ENCODE measurements around the gene PIK3R3. TPM values are rescaled to one million over a fixed set of nuclear protein-coding genes. Genes with fewer than 3 reads are reported as not detected.

Gene PIK3R3
- 8.1 TPM for total RNA-seq
- polyA plus RNA-seq (ENCODE audit: insufficient read depth in 1 of 8, insufficient read length in 8 of 8, low replicate concordance in 1 of 8): 10 to 100 TPM; 11.7 to 18.3 (median 13.9) TPM
- long read RNA-seq, donor 1: 0 reads
- long read RNA-seq, donor 2: 0 reads
- long read RNA-seq, donor 3, full-length matches to known transcripts: 3 of 3 reads
- long read RNA-seq, donor 3, partial matches to known transcripts: 0 of 3 reads
- long read RNA-seq, donor 3, other reads (novel, unspliced or antisense): 0 of 3 reads
- long read RNA-seq, donor 4: 0 reads
- long read RNA-seq, donor 5, full-length matches to known transcripts: 3 of 3 reads
- long read RNA-seq, donor 5, partial matches to known transcripts: 0 of 3 reads
- long read RNA-seq, donor 5, other reads (novel, unspliced or antisense): 0 of 3 reads
- long read RNA-seq, donor 6, full-length matches to known transcripts: 3 of 3 reads
- long read RNA-seq, donor 6, partial matches to known transcripts: 0 of 3 reads
- long read RNA-seq, donor 6, other reads (novel, unspliced or antisense): 0 of 3 reads
- long read RNA-seq, donor 7, full-length matches to known transcripts: 3 of 3 reads
- long read RNA-seq, donor 7, partial matches to known transcripts: 0 of 3 reads
- long read RNA-seq, donor 7, other reads (novel, unspliced or antisense): 0 of 3 reads
- long read RNA-seq, donor 8: 0 reads
- long read RNA-seq, donor 9: 0 reads
- long read RNA-seq, donor 10, full-length matches to known transcripts: 3 of 3 reads
- long read RNA-seq, donor 10, partial matches to known transcripts: 0 of 3 reads
- long read RNA-seq, donor 10, other reads (novel, unspliced or antisense): 0 of 3 reads
- long read RNA-seq, donor 11, full-length matches to known transcripts: 2 of 2 reads
- long read RNA-seq, donor 11, partial matches to known transcripts: 0 of 2 reads
- long read RNA-seq, donor 11, other reads (novel, unspliced or antisense): 0 of 2 reads

DNA sequence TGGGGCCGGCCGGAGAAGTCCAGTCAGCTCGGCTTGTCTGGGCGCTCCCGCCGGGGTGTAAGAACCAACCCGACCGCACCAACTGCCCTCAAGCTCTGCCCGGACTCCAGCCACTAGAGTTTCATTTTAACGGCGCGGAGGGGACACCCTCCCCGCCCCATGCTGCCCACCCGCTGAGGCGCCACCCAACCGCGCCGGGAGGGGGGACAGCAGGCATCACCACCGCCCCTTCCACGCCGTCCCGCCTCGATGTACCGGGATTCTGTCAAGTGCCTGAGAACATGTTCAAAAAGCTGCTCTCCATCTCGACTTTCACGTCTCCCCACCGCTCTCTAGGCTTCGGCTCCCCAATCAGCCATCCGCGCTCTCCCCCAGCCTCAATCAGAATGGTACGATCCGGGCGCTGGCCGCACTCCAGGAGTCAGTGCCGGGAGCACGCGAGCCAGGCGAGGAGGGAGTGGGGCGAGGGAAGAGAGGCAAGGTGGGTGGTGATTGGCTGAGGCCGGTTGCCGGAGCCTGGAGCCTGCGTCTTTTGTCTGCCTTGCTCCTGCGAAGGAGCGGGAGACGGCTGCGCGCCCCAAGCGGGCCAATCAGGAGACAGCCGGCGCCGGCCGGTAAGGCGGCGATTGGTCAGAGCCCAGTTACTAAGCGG is at the start of gene PIK3R3:
TSS of gene PIK3R3 (minus strand) at position 101 of the 652 bp plus-strand sequence. CDS start 677 bp downstream, outside the sequence.
- H3K4me3 ChIP-seq (ENCODE audit: low read length): peak within 1 kb of the TSS; percentile 95
- under 1% methylated on average over 54 of the region's 55 CpGs for WGBS (ENCODE audit: insufficient coverage)
- H3K9me3 ChIP-seq (replicated peaks; ENCODE audit: control insufficient read depth, low read depth, low read length): no peaks in the 10 kb centered on the region

DNA sequence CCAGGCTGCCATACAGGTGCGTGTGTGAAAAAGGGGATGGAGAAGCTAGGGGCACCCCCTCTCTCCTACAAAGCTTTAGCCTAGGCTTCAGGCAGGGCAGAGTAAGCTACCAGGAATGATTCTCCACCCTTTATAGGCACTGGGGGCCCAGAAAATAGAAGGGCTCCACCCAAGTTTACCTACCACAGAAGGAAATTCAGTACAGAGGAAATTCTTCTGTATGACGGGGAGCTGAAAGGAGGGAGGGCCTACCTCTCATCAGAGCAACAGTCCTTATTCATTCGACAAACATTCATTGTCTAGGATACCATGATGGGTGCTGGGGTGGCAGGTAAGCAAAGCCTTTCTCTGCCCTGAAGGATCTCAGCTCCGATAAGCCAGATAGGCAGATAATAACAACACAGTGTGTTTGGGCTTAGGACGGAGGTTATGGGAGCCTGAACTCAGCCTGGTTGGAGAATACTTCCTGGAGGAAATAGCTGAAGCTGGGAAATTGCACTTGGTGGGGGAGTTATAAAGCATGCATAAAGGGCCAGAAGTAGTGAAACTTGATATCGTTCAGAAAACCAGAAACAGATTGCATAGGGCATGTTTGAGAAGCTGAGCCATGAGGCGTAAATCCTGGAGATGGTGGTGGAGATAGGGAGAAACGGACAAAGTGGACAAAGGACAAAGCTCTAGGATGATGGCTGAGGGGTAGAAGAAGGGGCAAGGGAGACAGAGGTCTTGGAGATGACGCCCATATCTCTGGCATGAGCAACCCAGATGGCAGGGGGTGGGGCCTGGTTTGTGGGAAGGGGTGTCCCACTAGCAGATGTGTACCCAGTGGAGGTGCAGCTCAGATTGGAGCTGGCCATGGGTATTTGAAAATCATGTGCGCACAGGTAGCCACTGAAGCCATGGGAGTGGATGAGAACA is 49.2 kb upstream of the PIK3R3 start:
- DNase-seq: no peak
- no peaks in the 10 kb centered on the region for H3K27me3 ChIP-seq (ENCODE audit: control insufficient read depth, insufficient read depth, low read length)
- WGBS (ENCODE audit: insufficient coverage): 42% methylated on average over 6 of the region's 10 CpGs
- H3K27ac ChIP-seq (ENCODE audit: low read length): no peak overlapping the region
- no peaks in the 10 kb centered on the region for H3K36me3 ChIP-seq (ENCODE audit: control insufficient read depth, insufficient read depth, low read length)
- H3K4me3 ChIP-seq (ENCODE audit: low read length): no peak overlapping the region
- H3K9me3 ChIP-seq (replicated peaks; ENCODE audit: control insufficient read depth, low read depth, low read length): no peaks in the 10 kb centered on the region
- H3K4me1 ChIP-seq (ENCODE audit: control insufficient read depth, insufficient read depth, low read length): peaks cover 39% of the 10 kb centered on the region

More for the DNA sequence above, at the start of gene PIK3R3:
- H3K36me3 ChIP-seq (ENCODE audit: control insufficient read depth, insufficient read depth, low read length): no peaks in the 10 kb centered on the region
- no peaks in the 10 kb centered on the region for H3K27me3 ChIP-seq (ENCODE audit: control insufficient read depth, insufficient read depth, low read length)
- peak within 1 kb of the TSS; percentile 98 for H3K27ac ChIP-seq (ENCODE audit: low read length)
- peak; percentile 99 for DNase-seq
- peaks cover 22% of the 10 kb centered on the region for H3K4me1 ChIP-seq (ENCODE audit: control insufficient read depth, insufficient read depth, low read length)

DNA sequence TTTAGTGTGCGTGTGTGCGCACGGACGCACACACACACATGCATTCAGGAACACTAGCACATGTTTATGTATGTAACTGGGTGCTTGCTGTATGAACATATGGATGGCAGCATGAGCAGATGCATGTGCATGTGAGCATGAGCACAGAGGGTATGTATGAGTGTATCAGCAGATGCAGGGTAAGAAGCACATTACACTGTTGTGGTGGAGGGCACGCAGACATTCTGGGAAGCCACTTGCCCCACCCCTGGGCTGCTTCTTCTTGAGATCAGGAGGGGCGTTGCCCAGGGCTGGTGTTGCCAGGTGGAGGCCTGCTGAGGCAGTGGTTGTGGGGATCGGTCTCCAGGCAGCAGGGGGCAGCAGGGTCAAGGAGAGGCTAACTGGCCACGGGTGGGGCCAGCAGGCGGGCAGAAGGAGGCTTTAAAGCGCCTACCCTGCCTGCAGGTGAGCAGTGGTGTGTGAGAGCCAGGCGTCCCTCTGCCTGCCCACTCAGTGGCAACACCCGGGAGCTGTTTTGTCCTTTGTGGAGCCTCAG is 47.7 kb upstream of the PIK3R3 start:
- no peak for DNase-seq
- H3K4me3 ChIP-seq (ENCODE audit: low read length): no peak overlapping the region
- 44% methylated on average over 7 of the region's 12 CpGs for WGBS (ENCODE audit: insufficient coverage)
- no peaks in the 10 kb centered on the region for H3K36me3 ChIP-seq (ENCODE audit: control insufficient read depth, insufficient read depth, low read length)
- no peaks in the 10 kb centered on the region for H3K27me3 ChIP-seq (ENCODE audit: control insufficient read depth, insufficient read depth, low read length)
- H3K4me1 ChIP-seq (ENCODE audit: control insufficient read depth, insufficient read depth, low read length): peaks cover 39% of the 10 kb centered on the region
- H3K27ac ChIP-seq (ENCODE audit: low read length): no peak overlapping the region
- H3K9me3 ChIP-seq (replicated peaks; ENCODE audit: control insufficient read depth, low read depth, low read length): no peaks in the 10 kb centered on the region

DNA sequence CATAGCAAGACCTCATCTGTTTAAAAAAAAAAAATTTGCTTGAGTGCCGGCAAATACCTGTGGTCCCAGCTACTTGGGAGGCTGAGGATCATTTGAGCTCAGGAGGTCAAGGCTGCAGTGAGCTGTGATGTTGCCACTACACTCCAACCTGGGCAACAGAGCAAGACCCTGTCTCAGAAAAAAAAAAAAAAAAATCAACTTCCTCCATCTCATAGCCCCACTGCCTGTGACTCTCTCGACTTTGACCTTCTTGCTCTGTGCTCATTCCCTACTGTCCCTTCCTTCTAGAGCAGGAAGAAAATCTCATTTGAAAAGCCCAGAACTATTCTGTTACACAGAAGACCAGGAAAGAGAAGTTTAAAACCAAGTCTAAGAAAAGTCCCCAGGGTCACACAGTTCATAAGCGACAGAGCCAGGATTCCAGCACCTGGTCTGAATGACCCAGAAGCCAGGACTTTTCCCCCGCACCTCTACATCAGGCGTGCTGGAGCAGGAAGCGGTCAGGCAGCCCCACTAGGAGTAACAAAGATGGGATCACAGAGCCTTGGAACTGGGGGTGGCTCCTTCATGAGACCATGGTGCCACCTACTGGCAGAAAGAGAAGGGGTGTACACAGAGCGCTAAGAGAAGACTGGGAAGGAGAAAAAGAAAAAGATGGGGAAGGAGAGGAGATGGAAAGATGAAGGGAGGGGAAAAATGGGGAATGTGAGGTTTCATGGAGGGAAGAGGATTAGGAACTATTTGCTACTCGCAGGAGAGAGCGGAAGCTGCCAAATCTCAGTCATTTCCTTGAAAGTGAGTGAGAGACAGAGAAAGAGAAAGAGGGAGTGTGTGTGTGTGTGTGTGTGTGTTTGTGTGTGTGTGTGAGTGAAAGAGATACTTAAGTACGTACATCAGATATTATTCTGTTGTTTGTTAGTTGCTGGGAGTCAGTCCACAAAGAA is 47.0 kb upstream of the PIK3R3 start:
- DNase-seq: peak; percentile 93
- Histone ChIP-seq H3K4me3 (ENCODE audit: low read length) (no peak overlapping the region), H3K9me3 (replicated peaks; ENCODE audit: control insufficient read depth, low read depth, low read length) (no peaks in the 10 kb centered on the region), H3K27ac (ENCODE audit: low read length) (no peak overlapping the region), H3K36me3 (ENCODE audit: control insufficient read depth, insufficient read depth, low read length) (no peaks in the 10 kb centered on the region), H3K27me3 (ENCODE audit: control insufficient read depth, insufficient read depth, low read length) (no peaks in the 10 kb centered on the region), H3K4me1 (ENCODE audit: control insufficient read depth, insufficient read depth, low read length) (peaks cover 46% of the 10 kb centered on the region)
- 16% methylated on average over 7 of the region's 10 CpGs for WGBS (ENCODE audit: insufficient coverage)

DNA sequence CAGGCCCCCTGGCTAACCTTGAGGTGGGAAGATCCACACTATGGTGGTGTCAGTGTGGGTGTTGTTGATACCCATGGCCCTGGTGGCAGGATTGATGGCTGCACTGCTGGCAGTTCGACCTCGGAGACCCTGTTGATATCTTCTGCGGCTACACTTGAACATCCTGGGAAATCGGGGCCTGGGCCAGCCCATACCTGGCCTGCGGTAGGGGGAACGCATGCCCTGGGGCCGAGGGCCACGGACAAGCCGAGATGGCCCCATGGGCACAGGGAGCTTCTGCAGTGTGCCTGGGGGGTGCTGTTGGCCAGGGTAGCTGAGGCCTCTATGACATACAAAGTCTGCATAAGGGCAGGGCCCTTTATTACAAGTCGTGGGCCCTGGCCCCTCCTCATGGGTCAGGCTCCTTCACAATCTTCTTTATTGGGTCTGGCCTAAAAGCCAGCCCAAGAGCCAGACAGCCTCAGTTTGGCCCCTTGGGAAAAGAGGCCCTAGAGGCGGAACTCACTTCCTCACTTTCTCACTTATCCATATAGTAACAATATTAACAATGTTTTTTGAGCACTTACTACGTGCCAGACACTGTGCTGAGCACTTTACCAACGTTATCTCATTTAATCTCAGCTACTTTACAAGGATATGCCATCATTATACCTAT is 43.9 kb upstream of the PIK3R3 start, which contains the start of gene P3R3URF:
TSS of gene P3R3URF (minus strand) at position 278 of the 655 bp plus-strand sequence. CDS start at position 261, 17 bp downstream.
- H3K27ac ChIP-seq (ENCODE audit: low read length): no peak within 1 kb of the TSS
- no peak for DNase-seq
- WGBS (ENCODE audit: insufficient coverage): 82% methylated on average over 12 of the region's 13 CpGs
- no peaks in the 10 kb centered on the region for H3K36me3 ChIP-seq (ENCODE audit: control insufficient read depth, insufficient read depth, low read length)
- H3K4me1 ChIP-seq (ENCODE audit: control insufficient read depth, insufficient read depth, low read length): peaks cover 38% of the 10 kb centered on the region
- no peaks in the 10 kb centered on the region for H3K9me3 ChIP-seq (replicated peaks; ENCODE audit: control insufficient read depth, low read depth, low read length)
- no peaks in the 10 kb centered on the region for H3K27me3 ChIP-seq (ENCODE audit: control insufficient read depth, insufficient read depth, low read length)
- H3K4me3 ChIP-seq (ENCODE audit: low read length): no peak within 1 kb of the TSS

DNA sequence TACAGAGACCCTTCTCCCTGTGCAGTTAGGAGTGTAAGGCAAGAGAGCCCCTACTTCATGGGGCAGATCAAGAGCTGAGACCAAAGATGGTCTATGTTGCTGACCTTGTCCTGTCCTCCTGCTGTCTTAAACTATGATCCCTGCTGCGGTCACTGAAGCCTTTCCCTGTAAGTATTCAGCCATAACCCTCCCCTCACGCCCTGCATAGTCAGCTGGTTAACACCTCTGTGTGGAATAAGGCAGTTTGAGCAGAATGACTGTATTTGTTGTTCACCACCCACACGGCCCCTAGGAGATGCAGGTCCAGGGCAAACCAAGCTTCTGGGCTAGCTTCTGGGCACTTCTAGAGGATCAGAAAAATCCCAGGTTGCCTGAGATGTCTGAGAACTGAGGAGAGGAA is 42.8 kb upstream of the PIK3R3 start:
- Histone ChIP-seq H3K9me3 (replicated peaks; ENCODE audit: control insufficient read depth, low read depth, low read length) (no peaks in the 10 kb centered on the region), H3K4me1 (ENCODE audit: control insufficient read depth, insufficient read depth, low read length) (peaks cover 37% of the 10 kb centered on the region), H3K4me3 (ENCODE audit: low read length) (no peak overlapping the region), H3K27me3 (ENCODE audit: control insufficient read depth, insufficient read depth, low read length) (no peaks in the 10 kb centered on the region), H3K27ac (ENCODE audit: low read length) (no peak overlapping the region), H3K36me3 (ENCODE audit: control insufficient read depth, insufficient read depth, low read length) (no peaks in the 10 kb centered on the region)
- DNase-seq: no peak
- 60% methylated on average over 1 of the region's 3 CpGs for WGBS (ENCODE audit: insufficient coverage)

DNA sequence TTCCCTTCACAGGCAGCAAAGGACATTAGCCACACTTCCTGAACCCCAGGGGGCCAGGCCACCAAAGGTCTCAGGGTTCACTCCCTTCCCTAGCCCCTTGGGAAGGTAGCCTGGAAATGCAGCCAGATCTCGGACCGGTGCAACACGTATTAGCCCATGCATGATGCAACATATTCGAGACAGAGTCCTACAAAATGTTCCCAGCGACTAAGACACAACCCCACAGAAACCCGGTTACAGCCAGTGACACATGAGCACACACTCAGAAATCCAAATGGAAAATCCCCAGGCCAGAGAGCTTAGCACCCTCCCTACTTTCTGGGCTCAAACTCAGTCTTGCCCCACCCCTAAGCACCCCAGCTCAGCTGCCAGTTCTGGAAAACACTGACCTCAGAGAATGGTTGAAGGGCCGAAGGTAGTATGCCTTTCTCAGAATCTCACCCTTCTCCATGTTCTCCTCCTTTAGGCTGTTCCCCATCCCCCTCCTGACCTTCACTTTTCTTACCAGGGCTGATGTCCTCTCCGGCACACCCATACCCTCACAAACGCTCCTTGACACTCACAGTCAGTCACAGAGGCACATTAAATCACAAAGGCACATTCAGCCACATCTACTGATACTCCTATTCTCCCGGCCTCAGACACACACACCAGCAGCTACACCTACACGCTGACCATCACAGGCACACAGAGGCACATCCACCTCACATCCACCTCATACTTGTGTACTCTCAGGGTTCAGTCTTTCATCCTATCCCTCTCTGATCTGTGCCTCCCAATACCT is 42.2 kb upstream of the PIK3R3 start, which contains the start of gene TSPAN1:
TSS of gene TSPAN1 (plus strand) at position 640 of the 784 bp plus-strand sequence. CDS start 6,021 bp downstream, outside the sequence.
- 44% methylated on average over 9 of the region's 11 CpGs for WGBS (ENCODE audit: insufficient coverage)
- Histone ChIP-seq H3K9me3 (replicated peaks; ENCODE audit: control insufficient read depth, low read depth, low read length) (no peaks in the 10 kb centered on the region), H3K36me3 (ENCODE audit: control insufficient read depth, insufficient read depth, low read length) (no peaks in the 10 kb centered on the region), H3K4me1 (ENCODE audit: control insufficient read depth, insufficient read depth, low read length) (peaks cover 31% of the 10 kb centered on the region), H3K27ac (ENCODE audit: low read length) (no peak within 1 kb of the TSS), H3K4me3 (ENCODE audit: low read length) (no peak within 1 kb of the TSS), H3K27me3 (ENCODE audit: control insufficient read depth, insufficient read depth, low read length) (no peaks in the 10 kb centered on the region)
- peak; percentile 63 for DNase-seq
